GM18498 (cell line): Measurements from ENCODE around the gene TNFAIP8L3.

Experiments used
- ATAC-seq: cut with Tn5 transposase; IDR thresholded peaks from one replicate; pipeline ENCODE4 v1.9.1; 2021; ENCODE audit warnings: mild to moderate bottlenecking, moderate library complexity; ENCODE audit not compliant: unreplicated experiment

TNFAIP8L3 gene

DNA sequence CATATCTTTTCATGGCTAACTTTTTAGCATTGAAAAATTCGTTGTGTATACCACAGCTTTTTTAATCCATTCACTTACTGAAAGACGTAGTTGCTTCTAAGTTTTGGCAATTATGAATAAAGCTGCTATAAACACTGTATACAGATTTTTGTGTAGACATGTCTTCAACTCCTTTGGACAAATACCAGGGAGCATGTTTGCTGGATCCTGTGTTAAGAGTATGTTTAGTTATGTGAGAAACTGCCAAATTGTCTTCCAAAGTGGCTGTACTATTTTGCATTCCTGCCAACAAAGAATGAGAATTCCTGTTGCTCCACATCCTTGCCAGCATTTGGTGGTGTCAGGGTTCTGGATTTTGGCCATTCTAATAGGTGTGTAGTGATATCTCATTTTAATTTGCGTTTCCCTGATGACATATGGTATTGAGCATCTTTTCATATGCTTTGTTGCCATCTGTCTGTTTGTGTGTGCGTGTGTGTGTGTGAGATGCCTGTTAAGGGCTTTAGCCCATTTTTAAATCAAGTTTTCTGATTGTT, 87.5 kb downstream of the TNFAIP8L3 start:
- no peak for ATAC-seq
